Measurements from ENCODE around the gene UTP14C.
"Not testable (repeated sequence)": the region's sequence is repeated elsewhere in the genome, so short reads cannot be mapped to it uniquely, and the experiment has no call there.

UTP14C gene, protein sequence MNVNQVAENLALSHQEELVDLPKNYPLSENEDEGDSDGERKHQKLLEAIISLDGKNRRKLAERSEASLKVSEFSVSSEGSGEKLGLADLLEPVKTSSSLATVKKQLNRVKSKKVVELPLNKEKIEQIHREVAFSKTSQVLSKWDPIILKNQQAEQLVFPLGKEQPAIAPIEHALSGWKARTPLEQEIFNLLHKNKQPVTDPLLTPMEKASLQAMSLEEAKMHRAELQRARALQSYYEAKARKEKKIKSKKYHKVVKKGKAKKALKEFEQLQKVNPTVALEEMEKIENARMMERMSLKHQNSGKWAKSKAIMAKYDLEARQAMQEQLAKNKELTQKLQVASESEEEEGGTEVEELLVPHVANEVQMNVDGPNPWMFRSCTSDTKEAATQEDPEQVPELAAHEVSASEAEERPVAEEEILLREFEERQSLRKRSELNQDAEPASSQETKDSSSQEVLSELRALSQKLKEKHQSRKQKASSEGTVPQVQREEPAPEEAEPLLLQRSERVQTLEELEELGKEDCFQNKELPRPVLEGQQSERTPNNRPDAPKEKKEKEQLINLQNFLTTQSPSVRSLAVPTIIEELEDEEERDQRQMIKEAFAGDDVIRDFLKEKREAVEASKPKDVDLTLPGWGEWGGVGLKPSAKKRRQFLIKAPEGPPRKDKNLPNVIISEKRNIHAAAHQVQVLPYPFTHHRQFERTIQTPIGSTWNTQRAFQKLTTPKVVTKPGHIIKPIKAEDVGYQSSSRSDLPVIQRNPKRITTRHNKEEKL

DNA sequence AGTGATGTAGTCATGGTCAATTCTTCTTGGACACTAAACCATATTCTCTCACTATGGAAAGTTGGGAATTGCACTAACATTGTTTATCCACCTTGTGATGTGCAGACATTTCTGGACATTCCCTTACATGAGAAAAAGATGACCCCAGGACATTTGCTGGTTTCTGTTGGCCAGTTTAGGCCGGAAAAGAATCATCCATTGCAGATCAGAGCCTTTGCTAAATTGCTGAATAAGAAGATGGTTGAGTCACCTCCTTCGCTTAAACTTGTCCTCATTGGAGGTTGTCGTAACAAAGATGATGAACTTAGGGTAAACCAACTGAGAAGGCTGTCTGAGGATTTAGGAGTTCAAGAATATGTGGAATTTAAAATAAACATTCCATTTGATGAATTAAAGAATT lies at the start of gene UTP14C:
TSS of gene UTP14C (plus strand) at position 211 of the 400 bp plus-strand sequence. CDS start 4,114 bp downstream, outside the sequence.
- DNase-seq = no peak

DNA sequence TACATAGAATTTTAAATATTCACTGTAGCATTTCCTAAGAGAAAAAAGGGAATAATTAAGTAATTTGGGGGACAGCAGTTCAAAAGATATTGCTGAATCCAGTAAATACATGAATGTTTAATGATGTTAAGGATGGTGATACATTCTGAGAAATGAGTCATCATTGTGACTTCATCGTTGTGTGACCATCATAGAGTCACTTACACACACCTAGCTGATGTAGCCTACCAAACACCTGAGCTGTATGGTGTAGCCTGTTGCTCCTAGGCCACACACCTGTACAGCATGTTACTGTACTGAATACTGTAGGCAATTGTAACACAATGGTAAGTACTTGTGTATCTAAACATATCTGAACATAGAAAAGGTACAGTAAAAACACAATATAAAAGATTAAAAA lies 48.1 kb upstream of the UTP14C start:
- no peak for DNase-seq

DNA sequence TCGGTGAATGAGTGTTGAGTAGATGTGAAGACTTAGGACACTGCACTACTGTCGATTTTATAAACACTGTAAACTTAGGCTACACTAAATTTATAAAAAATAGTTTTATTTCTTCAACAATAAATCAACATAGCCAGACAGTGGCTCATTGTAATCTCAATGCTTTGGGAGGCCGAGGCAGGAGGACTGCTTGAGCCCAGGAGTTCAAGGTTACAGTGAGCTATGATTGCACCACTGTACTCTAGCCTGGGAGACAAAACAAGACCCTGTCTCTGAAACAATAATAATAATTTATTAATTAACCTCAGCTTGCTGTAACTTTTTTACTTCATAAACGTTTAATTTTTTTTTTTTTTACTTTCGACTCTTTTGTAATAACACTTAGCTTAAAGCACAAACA lies 47.6 kb upstream of the UTP14C start:
- DNase-seq = no peak

DNA sequence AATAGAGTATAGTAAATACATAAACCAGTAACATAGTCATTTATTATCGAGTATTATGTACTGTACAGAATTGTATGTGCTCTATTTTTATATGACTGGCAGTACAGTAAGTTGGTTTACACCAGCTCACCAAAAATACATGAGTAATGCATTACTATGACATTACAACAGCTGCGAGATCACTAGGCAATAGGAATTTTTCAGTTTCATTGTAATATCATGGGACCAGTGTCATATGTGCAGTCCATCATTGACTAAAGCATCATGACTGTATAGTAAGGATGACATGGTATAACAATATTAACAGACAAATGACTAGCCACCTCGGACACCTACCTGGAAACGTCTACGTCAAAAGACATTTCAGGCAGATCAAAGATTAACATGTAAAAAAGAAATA lies 46.9 kb upstream of the UTP14C start:
- DNase-seq = no peak

DNA sequence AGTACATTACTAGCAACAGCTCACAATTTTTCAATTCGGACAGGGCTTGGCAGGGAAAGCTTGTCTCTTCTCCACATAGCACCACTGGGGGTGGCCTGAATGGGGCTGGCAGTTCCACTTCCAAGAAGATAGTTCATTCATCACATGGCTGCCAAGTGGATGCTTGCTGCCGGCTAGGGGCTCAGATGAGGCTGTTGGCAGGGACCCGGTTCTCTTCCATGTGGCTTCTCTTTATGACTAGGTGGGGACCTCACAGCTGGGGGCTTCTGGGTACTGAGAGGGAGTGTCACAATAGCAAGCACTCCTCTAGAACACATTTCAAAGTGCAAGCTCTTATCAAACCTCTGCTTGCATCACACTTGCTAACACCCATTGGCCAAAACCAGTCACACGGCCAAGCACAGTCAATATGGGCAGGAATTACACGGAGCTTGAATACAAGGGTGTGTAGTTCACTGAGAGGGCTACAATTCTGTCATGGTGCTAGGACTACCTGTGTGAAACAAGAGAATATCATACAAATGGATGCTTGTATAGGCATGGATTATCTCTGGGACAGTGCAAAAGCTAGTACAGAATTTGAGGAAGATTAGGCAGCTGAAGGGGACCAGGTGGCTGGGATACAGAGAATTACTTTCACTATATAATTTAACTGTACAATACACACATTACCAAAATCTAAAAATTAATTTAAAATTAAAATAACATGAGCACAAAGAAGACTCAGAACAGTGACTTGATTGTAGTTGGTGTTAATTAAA lies 45.5 kb upstream of the UTP14C start:
- no peak for DNase-seq

DNA sequence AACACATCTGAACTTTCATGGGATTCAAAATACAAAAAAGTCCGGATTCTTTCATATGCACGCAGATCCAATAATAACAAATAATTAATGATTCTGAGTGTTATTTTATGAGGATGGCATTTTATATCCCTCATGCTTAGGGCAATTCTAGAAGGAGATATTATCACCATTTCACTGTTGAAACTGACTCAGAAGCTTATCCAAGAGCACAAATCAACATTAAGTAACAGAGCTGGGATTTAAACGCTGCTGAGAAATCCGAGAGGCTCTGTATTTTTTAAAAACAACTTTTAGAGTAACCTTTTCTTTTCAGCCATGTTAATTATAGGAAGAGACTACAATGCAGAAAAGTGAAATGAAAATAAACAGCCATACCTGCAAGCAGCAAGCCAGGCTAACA lies 43.6 kb upstream of the UTP14C start:
- no peak for DNase-seq

DNA sequence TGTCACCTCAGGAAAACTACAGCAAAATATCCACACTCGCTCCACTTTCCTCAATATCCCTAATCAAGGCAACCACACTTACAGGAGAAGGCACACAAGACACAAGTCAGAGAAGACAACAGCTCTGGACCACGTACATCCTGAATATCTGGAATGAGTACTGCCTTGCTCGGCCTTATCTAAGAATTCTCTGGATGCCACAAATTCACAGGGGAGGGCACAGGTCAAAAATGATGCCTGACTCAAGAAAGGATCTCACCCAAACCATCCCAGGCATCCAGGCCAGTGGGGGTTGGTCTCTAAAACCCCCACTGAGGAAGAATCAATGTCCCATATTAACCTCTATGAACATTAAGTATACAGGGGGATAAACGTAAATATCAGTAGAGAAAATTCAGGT lies 43.1 kb upstream of the UTP14C start:
- DNase-seq = no peak

DNA sequence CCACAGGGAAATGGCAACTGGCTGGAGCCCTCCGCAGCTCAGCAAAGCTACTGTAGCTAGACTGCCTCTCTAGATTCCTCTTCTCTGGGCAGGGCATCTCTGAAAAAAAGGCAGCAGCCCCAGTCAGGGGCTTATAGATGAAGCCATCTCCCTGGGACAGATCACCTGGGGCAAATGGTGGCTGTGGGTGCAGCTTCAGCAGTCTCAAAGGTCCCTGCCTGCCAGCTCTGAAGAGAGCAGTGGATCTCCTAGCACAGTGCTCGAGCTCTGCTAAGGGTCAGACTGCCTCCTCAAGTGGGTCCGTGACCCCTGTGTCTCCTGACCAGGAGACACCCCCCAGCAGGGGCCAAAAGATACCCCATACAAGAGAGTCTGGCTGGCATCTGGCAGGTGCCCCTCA lies 41.2 kb upstream of the UTP14C start:
- not testable (repeated sequence) for DNase-seq

DNA sequence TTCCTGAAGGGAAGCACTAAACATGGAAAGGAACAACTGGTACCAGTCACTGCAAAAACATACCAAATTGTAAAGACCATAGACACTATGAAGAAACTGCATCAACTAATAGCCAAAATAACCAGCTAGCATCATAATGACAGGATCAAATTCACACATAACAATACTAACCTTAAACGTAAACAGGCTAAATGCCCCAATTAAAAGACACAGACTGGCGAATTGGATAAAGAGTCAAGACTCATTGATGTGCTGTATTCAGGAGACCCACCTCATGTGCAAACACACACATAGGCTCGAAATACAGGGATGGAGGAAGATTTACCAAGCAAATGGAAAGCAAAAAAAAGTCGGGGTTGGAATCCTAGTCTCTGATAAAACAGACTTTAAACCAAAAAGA lies 39.6 kb upstream of the UTP14C start:
- not testable (repeated sequence) for DNase-seq

DNA sequence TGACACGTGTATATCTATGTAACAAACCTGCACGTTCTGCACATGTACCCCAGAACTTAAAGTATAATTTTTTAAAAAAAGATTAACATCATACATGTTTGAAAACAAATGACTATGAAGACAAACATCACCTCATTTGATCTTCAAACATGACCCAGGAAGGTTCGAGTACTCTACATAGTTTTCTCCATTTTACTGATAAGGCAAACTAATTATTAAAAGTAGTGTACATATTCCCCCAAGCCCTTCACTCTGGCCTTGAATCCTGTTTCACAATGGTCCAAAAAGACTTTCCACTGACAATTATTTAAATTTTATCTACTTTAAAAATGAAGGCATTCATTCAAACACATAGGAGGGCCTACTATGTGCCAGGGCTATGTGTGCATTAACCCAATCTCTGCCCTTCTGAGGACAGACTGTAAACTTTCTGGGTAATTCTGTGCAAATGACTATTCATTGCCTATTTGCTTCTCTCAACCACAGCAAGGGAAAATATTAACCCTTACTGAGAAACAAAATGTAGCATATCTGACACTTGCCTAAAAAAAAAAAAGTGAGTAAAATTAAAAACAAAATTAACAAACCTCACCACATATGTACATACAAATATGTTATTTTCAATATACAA lies 35.4 kb upstream of the UTP14C start:
- DNase-seq = no peak

DNA sequence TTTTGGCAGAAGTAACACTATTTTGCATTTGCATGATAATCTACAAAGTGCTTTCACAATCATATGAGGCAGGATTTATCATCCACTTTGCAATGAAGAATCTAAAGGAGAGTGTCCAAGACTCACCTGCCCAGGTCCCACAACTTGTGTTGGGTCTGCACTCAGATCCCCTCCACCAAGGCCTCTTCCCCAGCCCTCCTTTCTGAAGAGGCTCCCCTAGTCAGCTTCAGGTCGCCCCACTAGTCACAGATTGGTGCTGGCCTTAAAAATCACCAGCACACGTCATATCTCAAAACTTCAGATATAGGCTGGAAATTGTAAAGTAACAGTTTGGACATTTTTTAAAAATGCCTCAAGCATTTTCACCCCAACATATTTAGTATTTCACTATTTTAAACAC lies 30.8 kb upstream of the UTP14C start:
- no peak for DNase-seq

DNA sequence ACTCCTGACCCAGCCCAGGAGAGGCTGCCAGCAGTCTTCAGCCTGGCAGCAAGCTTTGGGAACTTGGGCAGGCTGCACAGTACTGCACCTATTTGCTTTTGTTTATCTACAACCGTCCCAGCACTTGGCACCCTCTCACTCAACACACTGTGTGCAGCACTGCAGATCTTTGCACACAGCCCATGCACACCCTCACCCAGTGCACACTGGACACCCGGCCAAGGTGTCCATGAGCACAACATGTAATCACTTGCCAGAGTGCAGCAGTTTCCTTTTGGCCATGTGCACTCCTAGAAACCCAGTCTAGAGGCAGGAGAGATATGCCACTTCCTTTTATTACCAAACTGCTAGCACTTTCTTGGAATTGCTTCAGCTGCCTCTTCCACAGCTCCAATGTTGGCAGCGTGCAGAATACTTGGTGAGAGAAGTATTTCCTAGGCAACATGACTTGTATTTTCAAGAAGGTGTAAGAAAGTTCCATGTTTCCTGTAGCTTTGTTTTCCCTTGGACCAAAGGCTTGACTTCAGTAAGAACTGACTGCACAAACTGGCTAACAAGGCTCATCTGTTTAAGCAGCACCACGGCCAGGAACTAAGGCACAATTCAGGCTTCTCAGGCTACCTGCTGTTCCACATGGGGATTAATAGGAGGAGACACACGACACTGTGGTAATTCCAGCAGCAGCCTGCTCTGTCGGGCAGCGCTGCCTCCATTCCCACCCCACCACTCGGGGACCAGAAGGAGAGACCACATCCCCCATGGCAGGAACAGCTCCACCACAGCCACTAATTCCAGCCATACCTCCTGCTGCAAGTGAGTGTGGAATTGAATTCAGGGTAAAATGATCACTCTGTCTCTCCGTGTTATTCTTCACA lies 28.6 kb upstream of the UTP14C start:
- no peak for DNase-seq

DNA sequence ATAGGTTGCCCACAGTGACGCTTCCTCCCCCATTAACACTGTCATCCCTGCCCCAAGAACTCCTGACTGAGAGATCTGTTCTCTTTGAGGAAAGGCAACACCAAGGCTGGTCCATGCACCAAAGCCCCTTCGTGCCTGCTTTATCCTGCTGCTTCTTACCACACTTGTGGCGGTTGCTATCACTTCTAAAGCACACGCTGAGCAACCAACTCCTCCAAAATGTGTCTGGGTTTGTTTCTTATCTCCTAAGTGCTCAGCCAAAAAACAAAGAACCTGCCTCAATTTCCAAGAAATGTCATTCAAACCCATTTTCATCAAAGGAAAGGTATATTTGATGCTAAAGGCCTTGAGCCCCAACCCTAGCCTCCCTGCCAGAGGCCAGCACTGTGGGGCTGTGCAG lies 27.9 kb upstream of the UTP14C start:
- no peak for DNase-seq

DNA sequence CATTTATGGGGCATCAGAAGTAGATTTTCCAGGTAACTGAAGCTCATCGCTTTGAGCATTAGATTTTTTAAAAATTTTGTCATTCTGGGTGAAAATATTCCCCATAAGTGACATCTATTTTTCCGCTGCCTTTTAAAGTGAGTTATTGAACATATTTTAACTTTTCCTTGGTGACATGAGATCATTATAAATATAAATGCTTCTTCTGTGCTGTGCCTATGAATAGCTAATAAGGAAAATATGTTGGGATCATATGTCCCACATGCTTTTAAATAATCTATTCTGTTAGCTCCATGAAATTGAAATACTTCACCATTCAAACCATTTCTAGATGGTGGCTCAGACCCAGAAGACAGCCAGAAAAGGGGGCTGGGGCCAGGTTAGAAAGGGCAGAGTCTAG lies 27.3 kb upstream of the UTP14C start:
- no peak for DNase-seq

DNA sequence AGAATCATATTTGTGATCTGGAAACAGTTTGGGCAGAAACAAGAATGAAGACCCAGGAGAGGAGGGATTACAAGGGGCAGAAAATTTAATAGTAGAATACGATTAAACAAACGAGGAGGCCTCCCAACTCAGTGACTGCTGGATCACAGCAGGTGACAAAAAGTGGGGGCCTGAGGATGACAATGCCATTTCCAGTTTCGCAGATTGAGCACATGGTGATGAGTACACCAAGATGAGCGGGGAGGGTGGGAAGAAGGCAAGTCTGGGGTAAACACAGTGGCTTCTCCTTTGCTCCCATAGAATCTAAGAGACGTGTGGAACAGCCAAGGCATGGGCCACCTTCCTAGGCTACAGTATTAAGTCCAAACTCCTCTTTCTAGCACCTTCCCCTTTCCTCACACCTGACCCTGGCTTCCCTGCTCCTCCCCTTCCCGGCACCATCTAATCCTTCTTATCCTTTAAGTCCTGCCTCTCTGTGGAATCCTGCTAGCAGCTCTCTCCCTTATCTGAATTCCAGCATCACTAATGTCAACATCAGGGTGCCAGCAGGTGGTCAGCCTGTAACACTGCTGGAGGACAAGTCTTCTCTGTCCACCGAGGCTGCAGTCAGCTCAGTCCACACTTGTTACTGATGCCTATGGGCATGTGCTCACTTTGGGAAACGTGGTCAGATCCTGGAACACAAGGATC lies 26.7 kb upstream of the UTP14C start:
- DNase-seq = no peak

DNA sequence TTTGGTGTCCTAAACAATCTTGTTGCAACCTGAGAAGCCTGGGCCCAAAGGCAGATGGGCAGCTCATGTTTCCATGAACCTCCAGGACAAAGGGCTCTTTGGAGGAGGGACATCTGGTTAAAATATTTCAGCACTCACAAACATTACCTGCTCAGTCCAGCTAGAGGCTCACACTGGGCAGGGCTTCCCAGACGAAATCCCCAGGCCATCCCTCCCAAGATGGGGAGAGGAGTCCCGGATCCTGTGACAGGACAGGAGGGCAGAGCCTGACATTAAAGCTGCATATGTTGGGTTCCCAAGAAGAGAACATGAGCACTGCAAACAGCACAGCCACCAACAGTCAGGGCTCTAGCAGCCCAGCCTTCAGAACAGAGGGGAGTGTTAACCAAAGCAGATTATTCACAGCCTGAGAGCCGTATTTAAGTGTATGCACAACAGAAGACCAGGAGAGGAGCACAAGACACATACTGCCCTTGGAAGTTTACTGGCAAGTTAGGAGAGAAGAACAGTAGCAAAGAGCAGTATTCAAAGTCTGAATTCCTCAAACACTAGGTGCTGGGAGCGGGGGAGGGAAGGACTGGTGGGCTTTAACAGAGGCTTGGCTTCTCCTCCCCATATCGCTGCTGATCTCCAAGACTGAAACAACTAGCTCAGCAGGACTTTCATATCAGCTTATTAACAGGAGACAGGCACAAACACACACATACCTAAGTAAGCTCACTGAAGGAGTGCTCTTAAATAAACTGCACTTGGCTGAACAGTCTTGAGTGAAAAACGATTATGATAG lies 25.6 kb upstream of the UTP14C start:
- no peak for DNase-seq

DNA sequence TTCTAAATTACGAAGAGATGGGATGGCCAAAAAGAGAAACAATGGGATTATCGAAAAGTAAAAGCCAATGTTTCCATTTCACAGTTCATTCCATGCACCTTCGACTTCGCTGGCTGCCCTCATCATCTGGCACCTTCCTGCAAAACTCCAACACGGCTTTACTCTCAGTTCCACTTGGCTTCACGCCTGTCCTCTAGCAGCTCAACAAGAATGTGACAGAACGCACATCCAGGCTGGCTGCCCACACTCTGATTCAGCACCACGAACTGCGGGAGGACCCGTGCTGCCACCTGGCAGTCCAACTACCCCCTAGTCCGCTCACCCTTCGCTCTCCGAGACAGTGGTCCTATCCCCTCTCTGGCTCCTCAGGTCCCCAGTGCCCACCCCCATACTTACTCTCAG lies 25.0 kb upstream of the UTP14C start:
- DNase-seq = no peak

DNA sequence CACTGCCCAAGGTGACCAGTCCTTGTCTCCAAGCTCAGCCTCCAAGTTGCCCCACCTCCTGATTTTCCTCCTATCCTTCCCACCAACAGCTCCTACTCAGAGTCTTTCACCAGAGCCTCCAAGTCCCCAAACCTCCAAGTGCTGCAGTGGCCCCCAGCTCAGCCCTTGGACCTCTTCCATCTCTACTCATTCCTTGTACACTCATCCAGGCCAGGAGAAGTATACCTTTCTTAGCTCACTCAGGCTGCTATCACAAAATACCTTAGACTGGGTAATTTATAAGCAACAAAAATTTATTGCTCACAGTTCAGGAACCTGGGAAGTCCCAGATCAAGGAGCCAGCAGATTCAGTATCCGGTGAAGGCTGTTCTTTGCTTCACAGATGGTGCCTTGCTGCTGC lies 24.6 kb upstream of the UTP14C start:
- DNase-seq = no peak

DNA sequence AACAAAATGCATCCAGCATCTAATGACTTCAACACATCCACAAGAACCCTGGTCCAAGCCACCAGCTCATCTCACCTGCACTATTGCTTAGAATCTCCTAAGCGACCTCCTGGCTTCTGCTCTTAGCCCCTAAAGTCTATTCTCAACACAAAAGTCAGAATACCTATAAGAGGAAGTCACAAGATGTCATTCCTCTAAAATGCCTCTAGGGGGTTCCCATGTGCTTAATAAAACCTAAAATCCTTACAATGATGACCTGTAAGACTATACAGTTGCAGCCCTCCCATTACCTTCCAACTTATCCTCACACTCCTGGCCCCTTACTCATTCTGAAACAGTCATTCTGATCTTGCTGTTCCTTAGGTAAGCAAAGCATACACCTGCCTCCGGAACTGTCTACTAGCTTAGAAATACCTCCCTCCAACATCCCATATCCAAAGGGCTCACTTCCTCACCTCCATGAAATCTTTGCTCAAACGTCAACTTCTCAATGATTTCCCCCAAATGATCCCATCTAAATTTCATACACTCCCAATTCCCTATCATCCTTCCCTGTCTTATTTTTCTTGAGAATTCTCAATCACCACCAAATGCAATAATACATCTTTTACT lies 23.3 kb upstream of the UTP14C start:
- DNase-seq = no peak

DNA sequence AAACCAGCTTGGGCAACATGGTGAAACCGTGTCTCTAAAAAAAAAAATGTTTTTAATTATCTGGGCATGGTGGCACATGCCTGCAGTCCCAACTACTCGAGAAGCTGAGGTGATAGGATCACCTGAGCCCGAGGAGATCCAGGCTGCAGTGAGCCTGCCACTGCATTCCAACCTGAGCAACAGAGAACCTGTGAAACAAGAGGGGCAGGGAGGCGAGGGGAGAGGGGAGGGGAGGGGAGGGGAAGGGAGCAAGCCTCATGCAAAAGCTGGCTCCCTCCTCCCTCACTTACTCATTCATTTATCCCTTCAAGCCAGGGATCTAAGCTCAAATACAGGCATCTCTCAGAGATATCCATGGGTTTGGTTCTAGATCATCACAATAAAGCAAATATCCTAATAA lies 22.1 kb upstream of the UTP14C start:
- DNase-seq = no peak
